Transverse colon (tissue), 4 donors: ENCODE results near the gene SEPTIN6. TPM values are rescaled to one million over a fixed set of nuclear protein-coding genes. Genes with fewer than 3 reads are reported as not detected.

Experiments
- DNase-seq: peaks from one replicate; pipeline ENCODE4 v3.0.0-alpha.2; 2019
- H3K27ac ChIP-seq, 4 donors: fragments of 200-600 bp; sonication (generic); 2 replicates each; pipeline ENCODE4 v1.5.1; 2016 to 2018; ENCODE audit warnings: inconsistent platforms in 4 of 4
- H3K27me3 ChIP-seq: fragments of 200-600 bp; sonication (generic); 2 replicates; pipeline ENCODE4 v1.5.1; 2017; ENCODE audit warnings: inconsistent platforms
- H3K36me3 ChIP-seq, 4 donors: fragments of 200-600 bp; sonication (generic); 2 replicates each; pipeline ENCODE4 v1.5.1; 2017 to 2019; ENCODE audit warnings: inconsistent platforms in 4 of 4
- H3K4me1 ChIP-seq, 4 donors: fragments of 200-600 bp; sonication (generic); 2 replicates each; pipeline ENCODE4 v1.5.1; 2017 to 2020; ENCODE audit warnings: inconsistent platforms in 4 of 4
- H3K4me3 ChIP-seq, 4 donors: fragments of 200-600 bp; sonication (generic); 1 replicate in 1 of 4; 2 replicates in 3 of 4; pipeline versions ENCODE4 v1.5.1 to v1.6.1; 2017 to 2019; ENCODE audit warnings: inconsistent platforms in 4 of 4
- H3K9me3 ChIP-seq, 2 donors: fragments of 200-600 bp; sonication (generic); 2 replicates each; pipeline ENCODE4 v1.5.1; 2017 to 2019; ENCODE audit warnings: inconsistent platforms in 2 of 2
- EP300 ChIP-seq: sonication (generic); formaldehyde crosslinking; IDR thresholded peaks from one replicate; pipeline ENCODE4 v1.6.1; 2017; ENCODE audit warnings: antibody characterized with exemption, low read depth
- POLR2A ChIP-seq: fragments of 450-650 bp; IDR thresholded peaks from one replicate; pipeline ENCODE4 v1.6.1; 2016; ENCODE audit warnings: antibody characterized with exemption, mild to moderate bottlenecking, moderate library complexity
- POLR2AphosphoS5 ChIP-seq, 3 donors: sonication (generic); formaldehyde crosslinking; IDR thresholded peaks; one replicate each; pipeline ENCODE4 v1.6.1; 2016; ENCODE audit warnings: antibody characterized with exemption in 3 of 3
- WGBS, 2 donors: methylation state at CpG; one replicate each; pipeline ENCODE4 v1.1.5; 2018; ENCODE audit warnings: low coverage in 1 of 2; 5-methylcytosine and 5-hydroxymethylcytosine counted together
- in situ Hi-C, 4 donors: fragments of 200-750 bp; cut with MboI; loops; one replicate each; pipeline versions ENCODE4 v1.15.0 to v1.15.1; 2017; ENCODE audit warnings: low sequenced_read_pairs in 3 of 4, low pct_ligation_motif_present in 1 of 4, low pct_unique_long_range_greater_than_20kb in 1 of 4
- intact Hi-C: fragments of 100-400 bp; cut with DNase I; formaldehyde crosslinking; loops from one replicate; pipeline ENCODE4 v1.15.1; 2023; ENCODE audit warnings: low total_unique reads
- total RNA-seq, 4 donors: library from RNA; depleted of rRNA; stranded (reverse); fragments of >200 nt; gene quantifications; one replicate each; pipeline ENCODE4 v1.1.0, GENCODE V29; 2016
- TF ChIP-seq, protein P1 (sequence below), 5 experiments: fragments of 200-600 bp in 3 of 5; fragments of 450-650 bp in 2 of 5; sonication (generic) in 3 of 5; IDR thresholded peaks; 1 replicate in 2 of 5; 2 replicates in 3 of 5; pipeline ENCODE4 v1.5.1; 2016 to 2017; ENCODE audit warnings: antibody characterized with exemption in 5 of 5, inconsistent platforms in 3 of 5, mild to moderate bottlenecking in 2 of 5, moderate library complexity in 1 of 5

The SEPTIN6 gene
- total RNA-seq, 4 donors from 2014 or later: 9.4 to 88.2 (median 21.8) TPM

DNA sequence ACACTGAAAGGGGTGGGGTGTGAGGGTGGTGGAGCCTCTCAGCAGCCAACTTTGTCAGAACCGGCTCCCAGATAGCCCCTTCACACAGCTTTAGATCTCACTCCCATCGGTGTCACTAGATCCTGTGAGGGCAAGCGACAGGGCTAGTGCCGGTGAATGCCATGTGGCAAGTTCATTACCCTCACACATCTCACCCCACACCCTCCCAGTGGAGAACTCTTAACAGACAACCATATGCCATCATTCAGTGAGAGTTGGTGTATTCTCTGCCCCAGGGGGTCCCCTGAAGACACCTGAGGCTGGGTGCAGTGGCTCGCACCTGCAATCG lies 15.3 kb downstream of the SEPTIN6 start:
- Histone ChIP-seq H3K4me1 (peaks cover 0 to 12% (median 3%) of the 10 kb centered on the region in 4 donors), H3K27ac (peak overlapping the region; percentile 47 to 68 (median 62)), H3K4me3 (no peak overlapping the region), H3K27me3 (no peaks in the 10 kb centered on the region), H3K9me3 (no peaks in the 10 kb centered on the region), H3K36me3 (no peaks in the 10 kb centered on the region)
- intact Hi-C loops: no loop called here
- 87% methylated on average over 6 of the region's 6 CpGs; no CpG with 5 or more reads in 1 of the 2 donors for whole genome bisulfite sequencing, 2 donors
- DNase-seq: no peak
- in situ Hi-C loops: no loop called here
- TF ChIP-seq, protein P1, sequence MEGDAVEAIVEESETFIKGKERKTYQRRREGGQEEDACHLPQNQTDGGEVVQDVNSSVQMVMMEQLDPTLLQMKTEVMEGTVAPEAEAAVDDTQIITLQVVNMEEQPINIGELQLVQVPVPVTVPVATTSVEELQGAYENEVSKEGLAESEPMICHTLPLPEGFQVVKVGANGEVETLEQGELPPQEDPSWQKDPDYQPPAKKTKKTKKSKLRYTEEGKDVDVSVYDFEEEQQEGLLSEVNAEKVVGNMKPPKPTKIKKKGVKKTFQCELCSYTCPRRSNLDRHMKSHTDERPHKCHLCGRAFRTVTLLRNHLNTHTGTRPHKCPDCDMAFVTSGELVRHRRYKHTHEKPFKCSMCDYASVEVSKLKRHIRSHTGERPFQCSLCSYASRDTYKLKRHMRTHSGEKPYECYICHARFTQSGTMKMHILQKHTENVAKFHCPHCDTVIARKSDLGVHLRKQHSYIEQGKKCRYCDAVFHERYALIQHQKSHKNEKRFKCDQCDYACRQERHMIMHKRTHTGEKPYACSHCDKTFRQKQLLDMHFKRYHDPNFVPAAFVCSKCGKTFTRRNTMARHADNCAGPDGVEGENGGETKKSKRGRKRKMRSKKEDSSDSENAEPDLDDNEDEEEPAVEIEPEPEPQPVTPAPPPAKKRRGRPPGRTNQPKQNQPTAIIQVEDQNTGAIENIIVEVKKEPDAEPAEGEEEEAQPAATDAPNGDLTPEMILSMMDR (IDR thresholded peaks at IDR 0.05): no peak
- no peak for TF ChIP-seq POLR2A
- no peak for TF ChIP-seq POLR2AphosphoS5 (IDR thresholded peaks at IDR 0.05)
- TF ChIP-seq EP300: no peak

DNA sequence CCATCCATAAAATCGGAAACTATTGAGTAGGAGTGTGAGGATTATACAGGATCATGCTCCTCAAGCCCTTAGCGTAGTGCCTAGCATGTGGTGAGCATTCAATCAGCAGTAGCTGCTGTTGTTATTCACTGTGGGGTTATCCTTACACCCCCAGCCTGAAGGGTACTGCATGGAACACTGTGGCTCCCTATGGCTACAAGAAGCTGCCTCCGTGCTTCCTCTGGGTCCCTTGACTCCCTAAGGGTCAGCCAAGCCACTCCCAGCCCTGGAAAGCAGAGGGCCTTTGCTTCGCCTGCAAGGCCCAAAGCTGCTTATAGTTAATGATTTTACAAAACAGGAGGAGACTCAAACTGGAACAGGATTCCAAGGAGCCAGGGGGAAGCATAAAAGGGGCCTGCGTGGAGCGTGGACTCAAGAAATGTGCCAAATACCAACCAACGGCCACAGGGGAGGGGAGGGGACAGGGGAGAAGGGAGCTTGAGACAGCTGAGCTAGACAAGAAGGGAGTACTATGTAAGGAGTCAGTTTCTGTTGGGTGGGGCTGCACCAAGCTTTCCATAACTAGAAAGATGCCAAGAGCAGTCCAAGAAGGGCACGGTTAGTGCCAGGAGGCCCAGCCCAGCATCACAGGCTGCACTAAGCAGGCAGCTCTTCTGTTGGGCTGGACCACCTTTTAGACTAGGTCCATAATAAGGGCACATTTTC lies 15.9 kb downstream of the SEPTIN6 start:
- peak overlapping the region; percentile 47 to 68 (median 62) for H3K27ac ChIP-seq
- no peaks in the 10 kb centered on the region for H3K36me3 ChIP-seq
- TF ChIP-seq, protein P1 (IDR thresholded peaks at IDR 0.05): no peak
- TF ChIP-seq POLR2A (no peak), EP300 (no peak), POLR2AphosphoS5 (IDR thresholded peaks at IDR 0.05) (no peak)
- no peak overlapping the region for H3K4me3 ChIP-seq
- H3K9me3 ChIP-seq: no peaks in the 10 kb centered on the region
- intact Hi-C loops: no loop called here
- no peak for DNase-seq
- no peaks in the 10 kb centered on the region for H3K27me3 ChIP-seq
- H3K4me1 ChIP-seq: peaks cover 0 to 12% (median 3%) of the 10 kb centered on the region in 4 donors
- in situ Hi-C loops: no loop called here
- WGBS, 2 donors: 40 to 47% methylated on average over 1 to 8 of the region's 8 CpGs

DNA sequence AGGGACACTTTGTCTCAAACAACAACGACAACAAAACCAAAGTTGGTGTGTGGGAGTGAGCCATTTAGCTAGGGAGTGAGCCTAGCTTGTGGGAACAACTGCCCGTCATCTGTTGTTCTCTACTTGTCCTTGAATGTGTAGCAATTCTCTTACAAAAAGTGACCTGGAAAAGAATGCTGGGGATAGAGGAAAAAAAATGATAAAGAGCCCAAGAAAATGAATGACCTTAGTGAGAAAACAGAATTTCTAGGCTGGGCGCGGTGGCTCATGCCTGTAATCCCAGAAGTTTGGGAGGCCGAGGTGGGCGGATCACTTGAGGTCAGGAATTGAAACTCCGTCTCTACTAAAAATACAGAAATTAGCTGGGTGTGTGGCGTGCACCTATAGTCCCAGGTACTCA lies 19.6 kb downstream of the SEPTIN6 start:
- DNase-seq: no peak
- WGBS, 2 donors: 88 to 100% methylated on average over 5 to 8 of the region's 8 CpGs
- Histone ChIP-seq H3K36me3 (no peaks in the 10 kb centered on the region), H3K27ac (no peak overlapping the region), H3K9me3 (no peaks in the 10 kb centered on the region), H3K4me1 (peaks cover 0 to 12% (median 4%) of the 10 kb centered on the region in 4 donors), H3K4me3 (no peak overlapping the region), H3K27me3 (no peaks in the 10 kb centered on the region)
- intact Hi-C loops (no loop called here), in situ Hi-C loops (no loop called here)
- TF ChIP-seq, protein P1 (IDR thresholded peaks at IDR 0.05): no peak
- TF ChIP-seq POLR2A (no peak), POLR2AphosphoS5 (IDR thresholded peaks at IDR 0.05) (no peak), EP300 (no peak)

DNA sequence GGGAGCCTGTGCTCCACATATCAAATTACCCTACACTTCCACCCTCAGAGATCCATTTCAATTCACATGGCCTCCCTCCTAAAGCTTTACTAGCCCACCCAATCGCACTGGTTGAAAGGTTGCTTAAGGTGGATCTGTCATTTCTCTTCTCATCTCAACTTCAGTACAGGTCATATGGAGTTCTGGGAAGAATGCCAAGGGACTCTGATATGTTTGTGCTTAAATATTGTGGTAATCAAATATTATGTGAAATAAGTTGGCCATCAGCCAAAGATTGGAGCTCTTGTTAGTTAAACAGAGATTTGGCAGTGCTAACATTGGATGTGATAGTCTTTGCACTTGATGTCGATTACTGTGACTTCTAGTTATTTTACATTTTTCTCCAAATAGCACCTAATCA lies 20.5 kb downstream of the SEPTIN6 start:
- in situ Hi-C loops (no loop called here), intact Hi-C loops (no loop called here)
- TF ChIP-seq POLR2AphosphoS5 (IDR thresholded peaks at IDR 0.05) (no peak), EP300 (no peak), POLR2A (no peak)
- TF ChIP-seq, protein P1 (IDR thresholded peaks at IDR 0.05): no peak
- Histone ChIP-seq H3K9me3 (no peaks in the 10 kb centered on the region), H3K4me1 (peaks cover 0 to 8% (median 4%) of the 10 kb centered on the region in 4 donors), H3K27ac (no peak overlapping the region), H3K36me3 (no peaks in the 10 kb centered on the region), H3K4me3 (no peak overlapping the region), H3K27me3 (no peaks in the 10 kb centered on the region)
- no peak for DNase-seq
- 55% methylated on average over 2 of the region's 2 CpGs; no CpG with 5 or more reads in 1 of the 2 donors for WGBS, 2 donors
